GM12878 (cell line): ENCODE data around the gene GPR141. TPM values are rescaled to one million over a fixed set of nuclear protein-coding genes. Genes with fewer than 3 reads are reported as not detected.
A peak's percentile ranks its signal among the peaks of the same experiment; 100 is the strongest.

Source experiments
- ATAC-seq: fragments of 200-7000 bp; cut with Tn5 transposase; 3 replicates; pipeline ENCODE4 v1.9.1; 2020; ENCODE audit warnings: mild to moderate bottlenecking, moderate library complexity
- BruUV-seq: library from RNA; stranded (reverse); fragments of 400-500 nt; replicated peaks from 2 replicates; lab custom pipeline; 2021; lab: Mats Ljungman, UMichigan
- CTCF ChIA-PET: fragments of 300-600 bp; sonication (Branson Sonifier 250); formaldehyde crosslinking; extraction: SDS; loops from one replicate; lab custom pipeline; 2021; ENCODE audit warnings: inconsistent platforms; lab: Yijun Ruan, JAX
- POLR2A ChIA-PET: fragments of 350-600 bp; formaldehyde crosslinking; extraction: SDS; loops from one replicate; lab custom pipeline; 2021; ENCODE audit warnings: inconsistent platforms; lab: Charles Lee
- RAD21 ChIA-PET: fragments of 300-600 bp; sonication (Branson Sonifier 250); formaldehyde crosslinking; loops from one replicate; lab custom pipeline; 2023; ENCODE audit warnings: antibody characterized with exemption; ENCODE audit not compliant: unreplicated experiment; lab: Charles Lee
- SMC1A ChIA-PET: fragments of 300-600 bp; sonication (Branson Sonifier 250); formaldehyde crosslinking; loops from one replicate; lab custom pipeline; 2023; ENCODE audit not compliant: unreplicated experiment, uncharacterized antibody; lab: Charles Lee
- DNase-seq: peaks from one replicate; pipeline ENCODE4 v3.0.0-alpha.2; 2011; ENCODE audit warnings: low read depth, low spot score
- FAIRE-seq: peaks from 3 replicates; lab custom pipeline; 2011; peaks lifted over from hg19 to GRCh38; lab: Jason Lieb, UNC
- H2AFZ ChIP-seq: 2 replicates; pipeline ENCODE4 v1.6.0; 2011; ENCODE audit warnings: low read depth, low read length, control low read depth; ENCODE audit not compliant: control insufficient read depth
- H3K27ac ChIP-seq: 2 replicates; pipeline ENCODE4 v1.5.1; 2011; ENCODE audit warnings: control low read depth; ENCODE audit not compliant: control insufficient read depth, insufficient read depth
- H3K27me3 ChIP-seq, 2 experiments: replicated peaks in 1 of 2; 2 replicates each; pipeline versions ENCODE4 v1.6.0 to v1.6.1; 2011; ENCODE audit warnings: low read length in 1 of 2; ENCODE audit not compliant: control insufficient read depth in 2 of 2, insufficient read depth in 2 of 2
- H3K36me3 ChIP-seq, 2 experiments: 2 replicates each; pipeline ENCODE4 v1.5.1; 2011; ENCODE audit warnings: low read length in 1 of 2; ENCODE audit not compliant: control insufficient read depth in 2 of 2, insufficient read depth in 2 of 2
- H3K4me1 ChIP-seq: 2 replicates; pipeline ENCODE4 v1.6.1; 2011; ENCODE audit warnings: mild to moderate bottlenecking, low read length, moderate library complexity, mixed read lengths; ENCODE audit not compliant: control insufficient read depth, insufficient read depth
- H3K4me2 ChIP-seq: 2 replicates; pipeline ENCODE4 v1.6.0; 2011; ENCODE audit warnings: control low read depth; ENCODE audit not compliant: control insufficient read depth, insufficient read depth
- H3K4me3 ChIP-seq: fragments of 200-600 bp; sonication (generic); 2 replicates; pipeline ENCODE4 v1.5.1; 2016
- H3K79me2 ChIP-seq: 2 replicates; pipeline ENCODE4 v1.6.0; 2011; ENCODE audit warnings: low read length; ENCODE audit not compliant: control insufficient read depth, insufficient read depth
- H3K9ac ChIP-seq: 2 replicates; pipeline ENCODE4 v1.8.0; 2011; ENCODE audit warnings: low read length, control low read depth, mixed read lengths; ENCODE audit not compliant: control insufficient read depth, insufficient read depth
- H3K9me3 ChIP-seq: replicated peaks from 3 replicates; pipeline ENCODE4 v1.5.1; 2011; ENCODE audit warnings: mild to moderate bottlenecking, low read length; ENCODE audit not compliant: control insufficient read depth, insufficient read depth
- H4K20me1 ChIP-seq: 2 replicates; pipeline ENCODE4 v1.6.0; 2011; ENCODE audit not compliant: control insufficient read depth, insufficient read depth
- ATF7 ChIP-seq: fragments of 450-650 bp; IDR thresholded peaks from 2 replicates; pipeline ENCODE4 v1.6.1; 2016; ENCODE audit warnings: low read depth, mild to moderate bottlenecking
- MTA3 ChIP-seq: IDR thresholded peaks from 2 replicates; pipeline ENCODE4 v1.6.1; 2012; ENCODE audit warnings: low read length, inconsistent platforms, borderline replicate concordance
- POLR2AphosphoS2 ChIP-seq: IDR thresholded peaks from 2 replicates; pipeline ENCODE4 v1.6.1; 2011; ENCODE audit warnings: low read depth, mild to moderate bottlenecking, low read length, improper control_type of control experiment, moderate library complexity
- RUNX3 ChIP-seq: IDR thresholded peaks from 2 replicates; pipeline ENCODE4 v1.6.1; 2012; ENCODE audit warnings: low read length, inconsistent platforms
- ZZZ3 ChIP-seq: IDR thresholded peaks from 2 replicates; pipeline ENCODE4 v1.6.1; 2011; ENCODE audit warnings: low read depth; ENCODE audit not compliant: control insufficient read depth, insufficient read length
- WGBS: methylation state at CpG from one replicate; pipeline ENCODE4 v1.1.6; 2016; ENCODE audit warnings: low lambda C conversion rate; ENCODE audit not compliant: insufficient replicate concordance, insufficient coverage; ENCODE audit errors: missing lambda C conversion rate; 5-methylcytosine and 5-hydroxymethylcytosine counted together
- in situ Hi-C: fragments of 300-500 bp; cut with MboI; formaldehyde crosslinking; loops from 9 replicates; pipeline ENCODE4 v1.14.3; 2018; ENCODE audit warnings: mixed read lengths
- intact Hi-C: fragments of 100-400 bp; cut with micrococcal nuclease; formaldehyde crosslinking; loops from one replicate; pipeline ENCODE4 v1.14.2; 2022; ENCODE audit not compliant: unreplicated experiment
- polyA plus RNA-seq, 11 experiments: library from polyadenylated mRNA; depleted of rRNA in 4 of 11; unstranded in 6 of 11; stranded (reverse) in 5 of 11; fragments of >200 nt; fragmentation: Nextera tagmentation in 4 of 11; fragmentation: Illumina TruSeq in 1 of 11; extraction: Ambion mirVana in 4 of 11; extraction: Trizol in 1 of 11; gene quantifications; 1 replicate in 1 of 11; 2 replicates in 10 of 11; pipeline versions ENCODE4 v1.2.1 to v1.2.3, GENCODE V29; 2011 to 2016; ENCODE audit warnings: inconsistent platforms in 2 of 11, missing spikeins in 2 of 11, low read depth in 1 of 11
- total RNA-seq, 4 experiments: library from RNA; depleted of rRNA in 3 of 4; stranded (reverse); fragments of >200 nt in 3 of 4; fragmentation: Illumina TruSeq in 1 of 4; extraction: Trizol in 1 of 4; gene quantifications; 2 replicates each; pipeline versions ENCODE4 v1.2.1 to v1.2.3, GENCODE V29; 2013 to 2021

The GPR141 gene
- total and polyA plus RNA-seq, 10 of the 15 experiments (the other 5 are each of a cell fraction or from before 2014, with no cell fraction given): 0.56 to 3.9 (median 1.2) TPM

DNA sequence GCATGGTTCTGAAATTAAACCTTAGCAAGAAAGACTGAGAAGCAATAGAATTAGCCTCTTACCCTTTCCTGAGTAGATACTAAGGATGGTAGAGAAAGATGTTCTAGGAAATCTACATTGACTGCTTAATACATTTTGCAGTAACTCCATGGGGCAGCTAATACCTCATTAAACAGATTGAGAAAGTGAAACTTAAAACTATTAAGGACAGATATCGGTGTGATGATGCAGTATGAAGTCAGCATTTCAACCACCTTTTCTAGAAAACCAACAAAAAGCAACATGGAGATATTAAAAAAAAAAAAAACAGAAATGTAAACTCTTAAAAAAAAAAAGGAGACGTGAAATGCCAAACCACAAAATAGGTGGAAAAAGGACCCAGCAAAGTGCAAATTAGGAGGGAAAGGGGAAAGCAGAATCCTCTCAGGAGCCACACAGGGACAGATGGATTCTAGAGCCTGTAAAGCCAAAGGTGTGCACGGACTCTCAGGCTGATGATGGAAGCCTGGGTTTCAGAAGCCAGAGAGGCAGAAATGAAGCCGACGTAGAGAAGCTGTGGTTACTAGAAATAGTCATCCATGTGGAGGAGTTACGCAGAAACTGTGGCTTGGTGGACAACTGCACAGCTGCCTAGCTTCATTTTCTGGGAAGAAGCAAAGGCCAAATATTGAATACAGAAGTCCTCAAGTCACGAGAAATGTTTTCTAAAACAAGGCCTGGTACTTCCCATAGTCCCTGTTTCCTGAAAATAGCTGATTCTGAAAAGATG is 38.1 kb upstream of the GPR141 start:
- no peak for DNase-seq
- Histone ChIP-seq H3K27me3 (no peaks in the 10 kb centered on the region), H3K79me2 (no peaks in the 10 kb centered on the region), H3K4me3 (peak overlapping the region; percentile 12; the same call in 1 of the 2 replicates), H3K4me1 (peaks cover 8% of the 10 kb centered on the region; the same call in 1 of the 2 replicates), H3K9ac (no peak overlapping the region), H4K20me1 (no peaks in the 10 kb centered on the region), H3K4me2 (peak overlapping the region; percentile 79)
- FAIRE-seq: peak; percentile 23
- no TSS peak for BruUV-seq
- in situ Hi-C loops: no loop called here
- intact Hi-C loops: no loop called here
- POLR2A ChIA-PET: no interaction called here
- RAD21 ChIA-PET: no interaction called here
- TF ChIP-seq ZZZ3 (no peak), MTA3 (no peak), ATF7 (peak; percentile 27; the same call in 1 of the 2 replicates), RUNX3 (no peak), POLR2AphosphoS2 (no peak)
- TF ChIP-seq, all 136 proteins: peak for 1
- CTCF ChIA-PET: interaction anchor here (0.8 to 1.2 kb wide), 2 partner anchors 87 to 171 kb away, joined by 3 read pairs; no protein-coding TSS in a partner anchor
- peak; percentile 63 for ATAC-seq
- Histone ChIP-seq H3K27ac (peak overlapping the region; percentile 39; the same call in 1 of the 2 replicates), H3K36me3 (no peaks in the 10 kb centered on the region), H2AFZ (peak overlapping the region; percentile 79), H3K9me3 (no peaks in the 10 kb centered on the region; the same call in 2 of the 3 replicates)
- SMC1A ChIA-PET: interaction anchor here (1.0 to 1.1 kb wide), 2 partner anchors 14 to 24 kb away, joined by 3 read pairs; no protein-coding TSS in a partner anchor
- WGBS: 51% methylated on average over 7 of the region's 7 CpGs
